BLaER1 treated with 17β-estradiol and CSF1 and Interleukin-3, amounts not matched to agents 10 nM and 100 nM (cell line): ENCODE results near the gene UTP3.
"Not testable (repeated sequence)": the region's sequence is repeated elsewhere in the genome, so short reads cannot be mapped to it uniquely, and the experiment has no call there.

Source experiments
- H3K27ac ChIP-seq, 11 experiments: shearing (Covaris generic); formaldehyde crosslinking; 2 replicates each; pipeline ENCODE4 v1.8.1; 2022
- H3K27me3 ChIP-seq, 11 experiments: shearing (Covaris generic); formaldehyde crosslinking; 2 replicates each; pipeline ENCODE4 v1.8.1; 2022
- H3K36me3 ChIP-seq, 11 experiments: shearing (Covaris generic); formaldehyde crosslinking; 2 replicates each; pipeline ENCODE4 v1.8.1; 2022
- H3K4me1 ChIP-seq, 10 experiments: shearing (Covaris generic); formaldehyde crosslinking; 2 replicates each; pipeline ENCODE4 v1.8.1; 2022
- H3K4me2 ChIP-seq, 11 experiments: shearing (Covaris generic); formaldehyde crosslinking; 2 replicates each; pipeline ENCODE4 v1.8.1; 2022
- H3K4me3 ChIP-seq, 10 experiments: shearing (Covaris generic); formaldehyde crosslinking; 2 replicates each; pipeline ENCODE4 v1.8.1; 2022
- H3K9ac ChIP-seq, 11 experiments: shearing (Covaris generic); formaldehyde crosslinking; 2 replicates each; pipeline ENCODE4 v1.8.1; 2022
- H3K9me3 ChIP-seq, 11 experiments: shearing (Covaris generic); formaldehyde crosslinking; replicated peaks in 1 of 11; 2 replicates each; pipeline ENCODE4 v1.8.1; 2022
- H4K20me1 ChIP-seq, 11 experiments: shearing (Covaris generic); formaldehyde crosslinking; 2 replicates each; pipeline ENCODE4 v1.8.1; 2022
- Cebpa-rat ChIP-seq, 11 experiments: shearing (Covaris generic); IDR thresholded peaks; 2 replicates each; pipeline ENCODE4 v1.8.1; 2022

UTP3 gene

DNA sequence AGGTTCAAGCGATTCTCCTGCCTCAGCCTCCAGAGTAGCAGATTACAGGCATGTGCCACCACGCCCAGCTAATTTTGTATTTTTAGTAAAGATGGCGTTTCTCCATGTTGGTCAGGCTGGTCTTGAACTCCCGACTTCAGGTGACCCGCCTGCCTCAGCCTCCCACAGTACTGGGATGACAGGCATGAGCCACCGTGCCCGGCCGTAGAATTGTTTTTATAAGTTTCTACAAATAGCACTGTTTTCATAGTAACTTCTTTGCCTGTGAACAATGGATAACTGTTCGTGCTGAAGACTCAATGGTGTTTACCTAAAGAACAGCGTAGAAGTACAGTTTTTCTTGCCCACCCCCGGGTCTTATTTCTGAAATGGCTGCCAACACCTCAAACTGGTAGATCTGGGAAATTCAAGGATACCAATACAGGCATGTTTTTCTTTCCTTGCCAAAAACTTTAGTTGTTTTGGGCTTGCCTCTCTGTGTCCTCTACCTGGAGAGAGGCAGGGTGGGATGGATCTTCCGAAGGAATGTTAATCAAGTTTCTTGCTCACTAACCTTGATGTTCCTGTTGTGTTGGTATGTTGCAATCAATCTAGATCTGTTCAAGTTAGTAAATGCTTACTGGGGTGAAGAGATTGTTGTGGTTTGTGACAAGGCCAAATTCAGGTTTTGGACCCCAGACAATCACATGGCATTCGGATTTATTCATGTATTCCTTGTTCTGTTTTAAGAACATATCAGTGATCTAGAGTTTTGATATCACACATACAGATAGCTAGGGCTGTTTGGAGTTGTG lies 30.7 kb downstream of the UTP3 start:
- Histone ChIP-seq H3K27me3 (no peaks in the 10 kb centered on the region), H3K36me3 (no peaks in the 10 kb centered on the region), H3K4me3 (no peak overlapping the region), H3K4me2 (peak overlapping the region in 2 of 11 experiments; percentile 1 to 11; a peak in 4 of 22 replicates), H3K4me1 (peaks cover 21 to 74% (median 34%) of the 10 kb centered on the region in 10 experiments), H3K27ac (no peak overlapping the region), H4K20me1 (peaks cover 0 to 14% (median 0%) of the 10 kb centered on the region in 11 experiments; a peak in 2 of 22 replicates), H3K9ac (no peak overlapping the region), H3K9me3 (no peaks in the 10 kb centered on the region)
- TF ChIP-seq Cebpa-rat (IDR thresholded peaks at IDR 0.05), result peak in 2 of 11 experiments; percentile 17 to 41; a peak in 2 of 22 replicates

DNA sequence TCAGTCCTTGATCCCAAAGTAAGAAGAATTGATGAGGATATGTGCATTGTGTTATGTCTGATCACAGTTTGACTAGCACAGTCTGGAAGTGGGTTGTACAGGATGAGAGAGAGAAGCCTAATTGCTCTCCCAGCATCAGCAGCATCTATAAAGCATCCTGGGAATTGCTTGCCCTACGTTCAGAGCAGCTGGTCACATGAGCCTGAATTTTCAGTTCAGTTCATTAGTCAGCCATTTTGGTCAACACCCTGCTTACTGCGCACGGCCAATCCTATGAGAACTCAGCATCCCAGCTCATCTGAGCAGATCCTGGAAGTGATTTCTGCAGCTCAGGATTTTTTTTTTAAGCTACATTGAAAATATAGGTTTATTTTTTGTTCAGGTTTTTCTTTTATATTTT lies 33.4 kb downstream of the UTP3 start, which contains the start of gene RUFY3:
Gene RUFY3, plus strand, starts transcription at position 218 of the 400 bp plus-strand sequence. CDS start 610 bp downstream, outside the sequence.
- no peak within 1 kb of the TSS; a peak in 1 of 22 replicates for H3K27ac ChIP-seq
- peaks cover 11 to 46% (median 15%) of the 10 kb centered on the region in 10 experiments for H3K4me1 ChIP-seq
- H3K4me3 ChIP-seq, result no peak within 1 kb of the TSS

GRCh38 chr4:70722199-70722791 lies 34.0 kb downstream of the UTP3 start:
- no peak overlapping the region for H3K9ac ChIP-seq
- peaks cover 0 to 12% (median 0%) of the 10 kb centered on the region in 11 experiments; a peak in 2 of 22 replicates for H4K20me1 ChIP-seq
- no peaks in the 10 kb centered on the region for H3K27me3 ChIP-seq
- peak overlapping the region; percentile 7 to 73 (median 43); a peak in 19 of 22 replicates for H3K4me2 ChIP-seq
- peaks cover 11 to 41% (median 15%) of the 10 kb centered on the region in 10 experiments for H3K4me1 ChIP-seq
- no peak overlapping the region for H3K4me3 ChIP-seq
- no peaks in the 10 kb centered on the region for H3K9me3 ChIP-seq
- TF ChIP-seq Cebpa-rat (IDR thresholded peaks at IDR 0.05), result no peak
- no peaks in the 10 kb centered on the region; a peak in 1 of 22 replicates for H3K36me3 ChIP-seq
- H3K27ac ChIP-seq, result no peak overlapping the region; a peak in 1 of 22 replicates

More for the DNA sequence above, 33.4 kb downstream of the UTP3 start, which contains the start of gene RUFY3:
- Histone ChIP-seq H3K9me3 (no peaks in the 10 kb centered on the region), H4K20me1 (peaks cover 0 to 12% (median 0%) of the 10 kb centered on the region in 11 experiments; a peak in 2 of 22 replicates), H3K4me2 (peak within 1 kb of the TSS; percentile 7 to 73 (median 43); a peak in 19 of 22 replicates), H3K36me3 (no peaks in the 10 kb centered on the region; a peak in 1 of 22 replicates), H3K27me3 (no peaks in the 10 kb centered on the region), H3K9ac (no peak within 1 kb of the TSS)
- no peak for TF ChIP-seq Cebpa-rat (IDR thresholded peaks at IDR 0.05)

GRCh38 chr4:70724463-70724862 lies 36.1 kb downstream of the UTP3 start:
- Histone ChIP-seq H3K4me2 (no peak overlapping the region), H3K9me3 (no peaks in the 10 kb centered on the region), H3K4me3 (no peak overlapping the region), H3K4me1 (peaks cover 10 to 20% (median 12%) of the 10 kb centered on the region in 10 experiments), H3K9ac (no peak overlapping the region), H3K36me3 (no peaks in the 10 kb centered on the region; a peak in 1 of 22 replicates), H3K27me3 (no peaks in the 10 kb centered on the region), H3K27ac (no peak overlapping the region), H4K20me1 (peaks cover 0 to 9% (median 0%) of the 10 kb centered on the region in 11 experiments; a peak in 1 of 22 replicates)
- TF ChIP-seq Cebpa-rat (IDR thresholded peaks at IDR 0.05), result no peak

DNA sequence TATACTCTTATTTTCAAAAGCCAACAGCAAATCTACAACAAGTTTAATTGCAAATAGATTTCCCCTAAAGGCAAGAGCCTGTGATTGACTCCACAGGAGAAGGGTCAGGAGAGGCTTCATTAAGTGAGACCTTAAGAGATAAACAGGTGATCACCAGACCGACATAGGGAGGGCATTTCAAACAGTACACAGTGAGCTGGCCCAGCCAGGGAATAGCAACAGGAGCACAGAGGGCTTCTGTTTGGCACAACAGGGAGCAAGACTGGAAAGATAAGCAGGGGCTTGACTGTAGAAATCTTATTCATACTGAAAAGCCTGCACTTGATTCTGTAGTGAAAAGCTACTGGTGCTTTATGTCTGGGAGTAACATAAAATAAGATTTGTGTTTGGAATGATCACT lies 37.3 kb downstream of the UTP3 start:
- Histone ChIP-seq H4K20me1 (peaks cover 0 to 9% (median 0%) of the 10 kb centered on the region in 11 experiments; a peak in 1 of 22 replicates), H3K4me2 (no peak overlapping the region), H3K4me1 (peaks cover 10 to 13% (median 12%) of the 10 kb centered on the region in 10 experiments), H3K9me3 (no peaks in the 10 kb centered on the region), H3K9ac (no peak overlapping the region), H3K4me3 (no peak overlapping the region), H3K27me3 (no peaks in the 10 kb centered on the region), H3K36me3 (no peaks in the 10 kb centered on the region; a peak in 1 of 22 replicates), H3K27ac (no peak overlapping the region)
- no peak for TF ChIP-seq Cebpa-rat (IDR thresholded peaks at IDR 0.05)

DNA sequence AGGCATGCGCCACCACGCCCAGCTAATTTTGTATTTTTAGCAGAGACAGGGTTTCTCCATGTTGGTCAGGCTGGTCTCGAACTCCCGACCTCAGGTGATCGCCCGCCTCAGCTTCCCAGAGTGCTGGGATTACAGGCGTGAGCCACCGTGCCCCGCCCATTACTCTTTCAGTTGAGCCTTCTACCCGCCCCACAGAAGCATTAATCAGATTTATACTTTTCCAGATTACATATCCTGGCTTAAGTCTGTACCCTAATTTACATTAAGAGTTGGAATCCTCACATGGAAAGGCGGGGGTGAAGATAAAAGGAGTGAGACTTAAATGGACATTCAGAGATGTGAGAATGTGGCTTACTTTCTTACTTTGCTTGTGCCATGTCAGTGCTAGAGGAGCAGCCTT lies 38.2 kb downstream of the UTP3 start:
- peaks cover 10 to 13% (median 12%) of the 10 kb centered on the region in 10 experiments for H3K4me1 ChIP-seq
- not testable (repeated sequence) for H3K4me2 ChIP-seq, H4K20me1 ChIP-seq, H3K9me3 ChIP-seq, H3K36me3 ChIP-seq, H3K9ac ChIP-seq, H3K4me3 ChIP-seq, H3K27ac ChIP-seq, H3K27me3 ChIP-seq

- no peak for TF ChIP-seq Cebpa-rat (IDR thresholded peaks at IDR 0.05)
- Histone ChIP-seq H4K20me1 (no peaks in the 10 kb centered on the region), H3K36me3 (no peaks in the 10 kb centered on the region; a peak in 1 of 22 replicates), H3K4me3 (no peak overlapping the region), H3K4me2 (no peak overlapping the region), H3K27ac (no peak overlapping the region), H3K4me1 (peaks cover 0 to under 1% (median 0%) of the 10 kb centered on the region in 10 experiments; a peak in 2 of 20 replicates), H3K9ac (no peak overlapping the region), H3K9me3 (no peaks in the 10 kb centered on the region), H3K27me3 (no peaks in the 10 kb centered on the region)
Observed at GRCh38 chr4:70728091-70728490, 39.8 kb downstream of the UTP3 start.

GRCh38 chr4:70732878-70733277 lies 44.5 kb downstream of the UTP3 start:
- H3K9ac ChIP-seq, H4K20me1 ChIP-seq, H3K27me3 ChIP-seq, H3K4me3 ChIP-seq, H3K36me3 ChIP-seq, H3K9me3 ChIP-seq, H3K4me2 ChIP-seq, H3K27ac ChIP-seq: not testable (repeated sequence)
- peaks cover 38 to 46% (median 40%) of the 10 kb centered on the region in 10 experiments for H3K4me1 ChIP-seq
